ENCODE results near the gene NCAM1.

NCAM1 gene

DNA sequence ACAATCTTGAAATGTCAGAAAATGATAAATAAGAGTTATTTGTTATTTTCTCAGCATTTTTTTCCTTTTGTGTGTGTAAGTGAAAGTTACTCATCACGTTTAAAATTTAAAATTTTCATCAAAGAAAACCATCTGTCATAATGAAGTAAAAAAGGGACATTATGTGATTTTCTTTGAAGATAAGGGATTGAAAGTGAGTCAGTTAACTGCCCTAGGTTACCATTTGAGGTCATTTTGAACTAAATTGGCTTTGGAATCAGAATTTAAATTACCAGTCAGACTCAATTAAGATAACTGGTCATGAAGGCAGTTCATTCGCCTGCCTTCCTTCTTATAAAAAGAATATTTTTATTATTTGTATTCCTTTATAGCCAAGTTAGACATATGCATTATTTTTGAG lies 14.3 kb downstream of the NCAM1 start:
- TF ChIP-seq, protein P1, sequence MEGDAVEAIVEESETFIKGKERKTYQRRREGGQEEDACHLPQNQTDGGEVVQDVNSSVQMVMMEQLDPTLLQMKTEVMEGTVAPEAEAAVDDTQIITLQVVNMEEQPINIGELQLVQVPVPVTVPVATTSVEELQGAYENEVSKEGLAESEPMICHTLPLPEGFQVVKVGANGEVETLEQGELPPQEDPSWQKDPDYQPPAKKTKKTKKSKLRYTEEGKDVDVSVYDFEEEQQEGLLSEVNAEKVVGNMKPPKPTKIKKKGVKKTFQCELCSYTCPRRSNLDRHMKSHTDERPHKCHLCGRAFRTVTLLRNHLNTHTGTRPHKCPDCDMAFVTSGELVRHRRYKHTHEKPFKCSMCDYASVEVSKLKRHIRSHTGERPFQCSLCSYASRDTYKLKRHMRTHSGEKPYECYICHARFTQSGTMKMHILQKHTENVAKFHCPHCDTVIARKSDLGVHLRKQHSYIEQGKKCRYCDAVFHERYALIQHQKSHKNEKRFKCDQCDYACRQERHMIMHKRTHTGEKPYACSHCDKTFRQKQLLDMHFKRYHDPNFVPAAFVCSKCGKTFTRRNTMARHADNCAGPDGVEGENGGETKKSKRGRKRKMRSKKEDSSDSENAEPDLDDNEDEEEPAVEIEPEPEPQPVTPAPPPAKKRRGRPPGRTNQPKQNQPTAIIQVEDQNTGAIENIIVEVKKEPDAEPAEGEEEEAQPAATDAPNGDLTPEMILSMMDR (IDR thresholded peaks at IDR 0.05; ENCODE audit: insufficient read depth, low read depth, low read length, missing control alignments) = no peak
- DNase-seq (ENCODE audit: low read depth) = no peak

DNA sequence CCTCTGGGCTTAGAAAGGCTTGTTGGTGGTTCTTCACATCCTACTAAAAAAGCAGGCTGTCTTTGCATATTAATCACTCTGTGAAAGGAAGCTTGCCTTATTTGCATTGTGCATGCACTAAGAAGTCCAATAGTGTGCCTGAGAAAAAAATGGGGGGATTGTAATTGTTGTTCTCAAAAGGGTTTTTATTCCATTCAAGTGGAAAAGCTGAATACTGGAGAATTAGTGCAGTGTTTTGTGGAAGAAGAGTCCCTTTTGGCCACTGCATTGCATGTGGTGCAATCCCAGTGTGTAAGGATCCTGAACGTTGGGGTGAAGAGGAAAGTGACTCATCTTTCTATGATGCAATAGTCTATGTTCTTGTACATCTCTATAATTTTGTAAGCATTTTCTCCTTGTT lies 16.5 kb downstream of the NCAM1 start:
- peak; percentile 48 for DNase-seq (ENCODE audit: low read depth)
- H3K4me3 ChIP-seq (ENCODE audit: low read length) = no peak overlapping the region
- TF ChIP-seq, protein P1 (IDR thresholded peaks at IDR 0.05; ENCODE audit: insufficient read depth, low read depth, low read length, missing control alignments) = no peak

More for the DNA sequence above, 14.3 kb downstream of the NCAM1 start:
- H3K4me3 ChIP-seq (ENCODE audit: low read length) = no peak overlapping the region

DNA sequence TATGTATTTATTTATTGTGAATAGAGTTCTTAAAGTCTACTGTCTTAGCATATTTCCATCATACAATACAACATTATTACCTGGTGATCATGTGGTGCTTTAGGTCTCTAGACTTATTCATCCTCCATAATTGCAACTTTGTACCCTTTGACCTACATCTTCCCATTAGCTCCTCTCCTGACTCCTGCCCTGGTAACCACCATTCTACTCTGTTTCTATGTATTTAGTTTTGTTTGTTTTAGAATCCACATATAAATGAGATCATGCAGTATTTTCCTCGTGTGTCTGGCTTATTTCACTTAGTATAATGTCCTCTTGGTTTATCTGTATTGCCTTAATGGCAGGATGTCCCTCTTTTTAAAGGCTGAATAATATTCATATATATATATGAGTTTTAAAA lies 22.7 kb downstream of the NCAM1 start:
- TF ChIP-seq, protein P1 (IDR thresholded peaks at IDR 0.05; ENCODE audit: insufficient read depth, low read depth, low read length, missing control alignments) = no peak
- H3K4me3 ChIP-seq (ENCODE audit: low read length) = no peak overlapping the region
- DNase-seq (ENCODE audit: low read depth) = no peak

DNA sequence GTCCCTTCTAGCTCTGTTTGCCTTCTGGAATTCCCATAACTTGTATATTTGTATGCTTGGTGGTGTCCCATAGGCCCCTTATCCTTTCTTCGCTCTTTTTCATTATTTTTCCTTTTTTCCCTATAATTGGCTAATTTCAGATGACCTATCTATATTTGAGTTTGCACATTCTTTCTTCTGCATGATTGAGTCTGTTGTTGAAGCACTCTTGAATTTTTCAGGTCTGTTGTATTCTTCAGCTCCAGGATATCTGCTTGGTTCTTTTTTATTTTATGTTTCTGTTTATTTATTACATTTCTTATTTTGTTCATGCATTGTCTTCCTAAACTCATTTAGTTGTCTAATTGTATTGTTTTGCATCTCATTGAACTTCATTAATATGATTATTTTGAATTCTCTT lies 28.0 kb downstream of the NCAM1 start:
- no peak for DNase-seq (ENCODE audit: low read depth)
- H3K4me3 ChIP-seq (ENCODE audit: low read length) = no peak overlapping the region
- TF ChIP-seq, protein P1 (IDR thresholded peaks at IDR 0.05; ENCODE audit: insufficient read depth, low read depth, low read length, missing control alignments) = no peak

DNA sequence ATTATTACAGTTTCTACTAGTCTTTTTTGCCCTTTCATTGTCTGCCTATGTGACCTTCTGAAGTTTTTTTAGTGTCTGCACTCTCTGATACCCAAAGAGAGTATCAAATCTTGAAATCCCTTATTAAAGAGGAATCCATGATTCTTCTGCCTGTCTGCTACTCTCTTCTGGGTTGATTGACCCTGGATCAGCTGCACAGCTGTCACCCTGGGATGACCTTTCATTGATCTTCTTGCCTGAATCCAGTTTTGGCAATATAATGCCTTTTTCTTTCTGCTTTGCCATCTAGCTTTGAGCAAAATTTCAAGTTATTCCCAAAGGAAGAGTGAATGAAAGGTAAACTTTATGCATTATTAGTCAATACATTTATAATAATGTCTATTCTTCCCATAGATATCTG lies 32.6 kb downstream of the NCAM1 start:
- no peak for DNase-seq (ENCODE audit: low read depth)
- H3K4me3 ChIP-seq (ENCODE audit: low read length) = no peak overlapping the region
- TF ChIP-seq, protein P1 (IDR thresholded peaks at IDR 0.05; ENCODE audit: insufficient read depth, low read depth, low read length, missing control alignments) = no peak

DNA sequence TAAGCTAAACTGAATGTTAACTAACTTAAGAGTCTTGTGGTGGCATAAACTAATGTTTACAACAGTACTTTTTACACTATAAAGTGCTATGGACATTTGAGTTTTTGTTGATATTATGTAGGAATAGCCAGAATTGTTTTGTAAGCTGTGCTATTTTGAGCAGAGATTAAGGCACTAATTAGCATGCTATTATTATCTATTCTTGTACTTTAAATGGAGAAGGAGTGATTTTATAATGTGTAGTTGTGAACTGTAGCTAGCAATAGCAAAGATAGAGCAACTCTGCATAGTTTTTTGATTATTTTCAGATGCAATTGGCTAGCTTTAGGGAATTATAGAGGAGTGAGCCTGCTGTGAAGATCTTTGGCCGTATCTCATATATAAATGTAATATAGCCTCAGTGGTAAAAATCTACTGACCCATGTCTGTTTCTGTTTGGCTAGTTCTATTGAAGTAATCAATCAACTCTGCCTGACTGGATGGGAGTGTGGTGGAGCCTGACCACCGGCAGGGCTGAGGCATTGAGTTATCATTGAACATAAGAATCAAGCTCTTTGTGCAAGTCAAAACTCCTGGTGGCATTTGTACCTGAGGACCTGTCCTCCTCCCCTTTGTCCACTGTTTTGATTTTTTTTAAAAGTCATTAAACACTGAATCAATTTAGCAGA lies 34.3 kb downstream of the NCAM1 start:
- TF ChIP-seq, protein P1 (IDR thresholded peaks at IDR 0.05; ENCODE audit: insufficient read depth, low read depth, low read length, missing control alignments) = no peak
- no peak for DNase-seq (ENCODE audit: low read depth)
- no peak overlapping the region for H3K4me3 ChIP-seq (ENCODE audit: low read length)

DNA sequence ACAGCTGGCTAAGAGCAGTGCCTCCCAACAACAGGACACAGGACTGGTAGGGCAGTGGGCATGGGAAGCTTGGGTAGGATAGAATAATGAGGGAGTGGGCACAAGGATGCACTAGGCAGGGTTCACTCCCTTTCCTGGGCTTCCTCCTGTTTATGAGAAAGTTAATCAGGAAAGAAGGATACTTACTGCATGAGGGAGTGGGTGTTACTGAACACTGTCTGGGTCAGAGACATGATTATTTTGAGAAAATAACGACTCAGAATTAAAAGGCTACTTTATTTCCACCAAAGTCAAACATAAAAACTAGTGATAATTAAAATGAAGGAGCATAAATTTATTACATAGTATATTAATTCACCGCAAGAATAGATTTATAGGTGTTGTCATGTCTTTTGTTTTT lies 35.8 kb downstream of the NCAM1 start:
- H3K4me3 ChIP-seq (ENCODE audit: low read length) = no peak overlapping the region
- DNase-seq (ENCODE audit: low read depth) = no peak
- TF ChIP-seq, protein P1 (IDR thresholded peaks at IDR 0.05; ENCODE audit: insufficient read depth, low read depth, low read length, missing control alignments) = no peak
